Transverse colon (tissue), 4 donors: ENCODE results near the gene EYA3. TPM values are rescaled to one million over a fixed set of nuclear protein-coding genes. Genes with fewer than 3 reads are reported as not detected.

Source experiments
- DNase-seq: peaks from one replicate; pipeline ENCODE4 v3.0.0-alpha.2; 2019
- H3K27ac ChIP-seq, 4 donors: fragments of 200-600 bp; sonication (generic); 2 replicates each; pipeline ENCODE4 v1.5.1; 2016 to 2018; ENCODE audit warnings: inconsistent platforms in 4 of 4
- H3K27me3 ChIP-seq: fragments of 200-600 bp; sonication (generic); 2 replicates; pipeline ENCODE4 v1.5.1; 2017; ENCODE audit warnings: inconsistent platforms
- H3K36me3 ChIP-seq, 4 donors: fragments of 200-600 bp; sonication (generic); 2 replicates each; pipeline ENCODE4 v1.5.1; 2017 to 2019; ENCODE audit warnings: inconsistent platforms in 4 of 4
- H3K4me1 ChIP-seq, 4 donors: fragments of 200-600 bp; sonication (generic); 2 replicates each; pipeline ENCODE4 v1.5.1; 2017 to 2020; ENCODE audit warnings: inconsistent platforms in 4 of 4
- H3K4me3 ChIP-seq, 4 donors: fragments of 200-600 bp; sonication (generic); 1 replicate in 1 of 4; 2 replicates in 3 of 4; pipeline versions ENCODE4 v1.5.1 to v1.6.1; 2017 to 2019; ENCODE audit warnings: inconsistent platforms in 4 of 4
- H3K9me3 ChIP-seq, 2 donors: fragments of 200-600 bp; sonication (generic); 2 replicates each; pipeline ENCODE4 v1.5.1; 2017 to 2019; ENCODE audit warnings: inconsistent platforms in 2 of 2
- CTCF ChIP-seq, 5 experiments: fragments of 200-600 bp in 3 of 5; fragments of 450-650 bp in 2 of 5; sonication (generic) in 3 of 5; IDR thresholded peaks; 1 replicate in 2 of 5; 2 replicates in 3 of 5; pipeline ENCODE4 v1.5.1; 2016 to 2017; ENCODE audit warnings: antibody characterized with exemption in 5 of 5, inconsistent platforms in 3 of 5, mild to moderate bottlenecking in 2 of 5, moderate library complexity in 1 of 5
- EP300 ChIP-seq: sonication (generic); formaldehyde crosslinking; IDR thresholded peaks from one replicate; pipeline ENCODE4 v1.6.1; 2017; ENCODE audit warnings: antibody characterized with exemption, low read depth
- POLR2A ChIP-seq: fragments of 450-650 bp; IDR thresholded peaks from one replicate; pipeline ENCODE4 v1.6.1; 2016; ENCODE audit warnings: antibody characterized with exemption, mild to moderate bottlenecking, moderate library complexity
- POLR2AphosphoS5 ChIP-seq, 3 donors: sonication (generic); formaldehyde crosslinking; IDR thresholded peaks; one replicate each; pipeline ENCODE4 v1.6.1; 2016; ENCODE audit warnings: antibody characterized with exemption in 3 of 3
- WGBS, 2 donors: methylation state at CpG; one replicate each; pipeline ENCODE4 v1.1.5; 2018; ENCODE audit warnings: low coverage in 1 of 2; 5-methylcytosine and 5-hydroxymethylcytosine counted together
- in situ Hi-C, 4 donors: fragments of 200-750 bp; cut with MboI; loops; one replicate each; pipeline versions ENCODE4 v1.15.0 to v1.15.1; 2017; ENCODE audit warnings: low sequenced_read_pairs in 3 of 4, low pct_ligation_motif_present in 1 of 4, low pct_unique_long_range_greater_than_20kb in 1 of 4
- intact Hi-C: fragments of 100-400 bp; cut with DNase I; formaldehyde crosslinking; loops from one replicate; pipeline ENCODE4 v1.15.1; 2023; ENCODE audit warnings: low total_unique reads
- total RNA-seq, 4 donors: library from RNA; depleted of rRNA; stranded (reverse); fragments of >200 nt; gene quantifications; one replicate each; pipeline ENCODE4 v1.1.0, GENCODE V29; 2016

EYA3 gene
- total RNA-seq, 4 donors from 2014 or later: 14.6 to 50.2 (median 18.5) TPM

GRCh38 chr1:28062806-28063205 is 25.6 kb downstream of the EYA3 start:
- intact Hi-C loops: no loop called here
- H3K27ac ChIP-seq: no peak overlapping the region

GRCh38 chr1:28058971-28059878 is 29.2 kb downstream of the EYA3 start:
- TF ChIP-seq POLR2A: no peak
- no peak for TF ChIP-seq EP300
- no peaks in the 10 kb centered on the region for H3K27me3 ChIP-seq
- intact Hi-C loops: no loop called here
- H3K36me3 ChIP-seq: no peaks in the 10 kb centered on the region
- H3K9me3 ChIP-seq: no peaks in the 10 kb centered on the region
- H3K4me3 ChIP-seq: no peak overlapping the region
- WGBS, 2 donors: 54 to 90% methylated on average over 1 to 8 of the region's 8 CpGs
- peaks cover 0 to 6% (median 0%) of the 10 kb centered on the region in 4 donors for H3K4me1 ChIP-seq
- in situ Hi-C loops: no loop called here
- no peak overlapping the region for H3K27ac ChIP-seq
- DNase-seq: no peak

More at GRCh38 chr1:28062806-28063205, 25.6 kb downstream of the EYA3 start:
- WGBS, 2 donors: 56 to 73% methylated on average over 7 of the region's 7 CpGs
- in situ Hi-C loops: no loop called here
- TF ChIP-seq POLR2AphosphoS5 (IDR thresholded peaks at IDR 0.05) (no peak), POLR2A (no peak), CTCF (IDR thresholded peaks at IDR 0.05) (no peak), EP300 (no peak)
- H3K27me3 ChIP-seq: no peaks in the 10 kb centered on the region
- H3K9me3 ChIP-seq: no peaks in the 10 kb centered on the region
- peaks cover 3 to 21% (median 9%) of the 10 kb centered on the region in 4 donors for H3K4me1 ChIP-seq
- H3K4me3 ChIP-seq: no peak overlapping the region
- DNase-seq: no peak
- no peaks in the 10 kb centered on the region for H3K36me3 ChIP-seq

GRCh38 chr1:28058168-28058567 is 30.2 kb downstream of the EYA3 start:
- peaks cover 0 to 6% (median 0%) of the 10 kb centered on the region in 4 donors for H3K4me1 ChIP-seq
- intact Hi-C loops: no loop called here
- no peaks in the 10 kb centered on the region for H3K9me3 ChIP-seq
- no peaks in the 10 kb centered on the region for H3K36me3 ChIP-seq
- in situ Hi-C loops: no loop called here
- H3K27me3 ChIP-seq: no peaks in the 10 kb centered on the region
- no peak overlapping the region for H3K27ac ChIP-seq
- TF ChIP-seq CTCF (IDR thresholded peaks at IDR 0.05) (no peak), POLR2AphosphoS5 (IDR thresholded peaks at IDR 0.05) (no peak), POLR2A (no peak)
- 65 to 68% methylated on average over 3 to 4 of the region's 4 CpGs for WGBS, 2 donors
- no peak overlapping the region for H3K4me3 ChIP-seq
- DNase-seq: no peak

GRCh38 chr1:28056129-28056925 is 32.1 kb downstream of the EYA3 start:
- H3K27me3 ChIP-seq: no peaks in the 10 kb centered on the region
- TF ChIP-seq CTCF (IDR thresholded peaks at IDR 0.05) (no peak), POLR2AphosphoS5 (IDR thresholded peaks at IDR 0.05) (no peak), POLR2A (no peak), EP300 (no peak)
- H3K4me3 ChIP-seq: no peak overlapping the region
- intact Hi-C loops (no loop called here), in situ Hi-C loops (no loop called here)
- H3K4me1 ChIP-seq: peaks cover 0 to 6% (median 0%) of the 10 kb centered on the region in 4 donors
- 36 to 49% methylated on average over 4 of the region's 4 CpGs for WGBS, 2 donors
- no peaks in the 10 kb centered on the region for H3K9me3 ChIP-seq
- DNase-seq: no peak
- H3K27ac ChIP-seq: no peak overlapping the region
- no peaks in the 10 kb centered on the region for H3K36me3 ChIP-seq
